ENCODE data around the gene HERC6. TPM values are rescaled to one million over a fixed set of nuclear protein-coding genes. Genes with fewer than 3 reads are reported as not detected.

The HERC6 gene
- total RNA-seq, 1 experiment from 2014 or later: 2.4 TPM

DNA sequence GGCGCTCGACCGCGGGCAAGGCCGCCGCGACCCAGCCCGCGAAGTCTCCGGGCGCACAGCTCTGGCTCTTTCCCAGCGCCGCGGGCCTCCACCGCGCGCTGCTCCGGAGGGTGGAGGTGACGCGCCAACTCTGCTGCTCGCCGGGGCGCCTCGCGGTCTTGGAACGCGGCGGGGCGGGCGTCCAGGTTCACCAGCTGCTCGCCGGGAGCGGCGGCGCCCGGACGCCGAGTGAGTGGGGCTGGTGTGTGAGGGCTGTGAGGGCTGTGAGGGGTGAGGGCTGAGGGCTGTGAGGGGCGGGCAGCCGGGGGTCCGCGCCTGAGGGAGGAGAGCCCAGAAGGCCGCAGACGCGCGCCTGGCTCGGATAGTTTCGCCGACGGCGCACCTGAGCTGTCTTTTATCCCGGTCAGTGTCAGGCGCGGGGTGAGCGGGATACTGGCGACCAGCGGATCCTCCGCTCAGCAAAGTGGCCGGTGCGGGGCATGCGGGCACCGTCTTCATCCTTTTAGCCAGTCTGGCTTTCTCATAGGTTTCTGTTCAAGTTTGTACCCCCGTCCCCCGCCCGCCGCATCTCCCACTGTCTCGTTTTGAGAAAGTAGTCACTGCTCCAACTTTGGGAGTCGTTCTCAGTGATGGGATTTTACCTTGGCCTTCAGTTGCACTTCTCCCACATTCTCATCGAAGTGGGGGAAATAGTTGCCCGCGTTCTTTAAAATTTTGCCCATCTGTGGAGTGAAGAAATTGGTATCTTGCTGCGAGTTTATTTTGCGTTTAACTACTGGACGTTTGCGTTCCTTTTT, 78.9 kb downstream of the HERC6 start:
- DNase-seq (ENCODE audit: unreplicated experiment): no peak
- no peak overlapping the region for H3K27ac Mint-ChIP-seq (ENCODE audit: low read depth, unreplicated experiment)
- ChIA-PET POLR2A (interaction anchor here (0.6 to 2.2 kb wide), 3 partner anchors 79 to 173 kb away, joined by 3 to 6 read pairs (median 4); partner anchors contain the start of genes HERC6 and PPM1K), CTCF (interaction anchor here (0.6 to 2.7 kb wide), 18 partner anchors 9 to 425 kb away, joined by 3 to 11 read pairs (median 4); no protein-coding TSS in a partner anchor)
- H3K4me1 Mint-ChIP-seq (ENCODE audit: insufficient read depth, unreplicated experiment): no peaks in the 10 kb centered on the region
- peak overlapping the region; percentile 95 for H3K4me3 Mint-ChIP-seq (ENCODE audit: unreplicated experiment)
- no peaks in the 10 kb centered on the region for H3K27me3 Mint-ChIP-seq (ENCODE audit: insufficient read depth, unreplicated experiment)
- no TSS peak for BruUV-seq (replicated peaks)
- no peaks in the 10 kb centered on the region for H3K9me3 Mint-ChIP-seq (ENCODE audit: unreplicated experiment)
- H3K36me3 Mint-ChIP-seq (ENCODE audit: insufficient read depth, unreplicated experiment): no peaks in the 10 kb centered on the region
- TF ChIP-seq, protein P1, sequence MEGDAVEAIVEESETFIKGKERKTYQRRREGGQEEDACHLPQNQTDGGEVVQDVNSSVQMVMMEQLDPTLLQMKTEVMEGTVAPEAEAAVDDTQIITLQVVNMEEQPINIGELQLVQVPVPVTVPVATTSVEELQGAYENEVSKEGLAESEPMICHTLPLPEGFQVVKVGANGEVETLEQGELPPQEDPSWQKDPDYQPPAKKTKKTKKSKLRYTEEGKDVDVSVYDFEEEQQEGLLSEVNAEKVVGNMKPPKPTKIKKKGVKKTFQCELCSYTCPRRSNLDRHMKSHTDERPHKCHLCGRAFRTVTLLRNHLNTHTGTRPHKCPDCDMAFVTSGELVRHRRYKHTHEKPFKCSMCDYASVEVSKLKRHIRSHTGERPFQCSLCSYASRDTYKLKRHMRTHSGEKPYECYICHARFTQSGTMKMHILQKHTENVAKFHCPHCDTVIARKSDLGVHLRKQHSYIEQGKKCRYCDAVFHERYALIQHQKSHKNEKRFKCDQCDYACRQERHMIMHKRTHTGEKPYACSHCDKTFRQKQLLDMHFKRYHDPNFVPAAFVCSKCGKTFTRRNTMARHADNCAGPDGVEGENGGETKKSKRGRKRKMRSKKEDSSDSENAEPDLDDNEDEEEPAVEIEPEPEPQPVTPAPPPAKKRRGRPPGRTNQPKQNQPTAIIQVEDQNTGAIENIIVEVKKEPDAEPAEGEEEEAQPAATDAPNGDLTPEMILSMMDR (IDR thresholded peaks at IDR 0.05; ENCODE audit: unreplicated experiment): no peak
- intact Hi-C loops (cut with micrococcal nuclease): loop anchor here (5.0 to 10.0 kb wide), 3 partner anchors 55 to 423 kb away; partner anchors contain the start of gene PPM1K

DNA sequence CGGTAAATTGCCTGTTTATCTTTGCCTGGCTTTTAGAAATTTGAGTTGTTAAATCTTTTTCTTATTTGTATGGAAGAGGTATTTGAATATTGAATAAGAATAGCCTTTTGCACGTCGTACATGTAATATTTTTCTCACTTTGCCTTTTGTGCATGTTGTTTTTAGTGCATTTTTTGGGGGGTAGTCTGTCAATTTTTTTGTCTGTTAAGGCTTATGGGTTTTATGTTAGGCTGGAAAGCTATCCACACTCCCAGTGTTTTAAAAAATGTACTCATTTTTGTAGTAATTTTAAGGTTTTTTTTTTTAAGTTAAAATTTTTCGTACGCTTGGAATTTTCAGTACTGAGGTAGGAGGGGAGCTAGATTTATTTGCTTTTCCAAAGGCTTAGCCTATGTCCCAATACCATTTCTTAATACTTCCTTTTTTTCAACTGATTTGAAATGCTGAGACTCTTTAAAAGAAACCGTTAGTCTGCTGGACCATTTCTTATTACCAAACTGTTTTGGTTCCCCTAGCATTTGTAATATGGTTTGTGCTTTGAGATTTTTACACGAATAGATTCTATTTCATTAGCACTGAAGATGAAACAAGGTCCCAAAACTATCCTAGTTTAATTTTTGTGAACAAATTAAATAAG, 79.6 kb downstream of the HERC6 start:
- CTCF ChIA-PET: interaction anchor here (0.6 to 2.7 kb wide), 4 partner anchors 51 to 247 kb away, joined by 3 to 11 read pairs (median 6); no protein-coding TSS in a partner anchor
- H3K9me3 Mint-ChIP-seq (ENCODE audit: unreplicated experiment): no peaks in the 10 kb centered on the region
- POLR2A ChIA-PET: interaction anchor here (0.6 kb wide), 1 partner anchor 145 kb away, joined by 3 read pairs; no protein-coding TSS in a partner anchor
- no peak overlapping the region for H3K27ac Mint-ChIP-seq (ENCODE audit: low read depth, unreplicated experiment)
- peak overlapping the region; percentile 95 for H3K4me3 Mint-ChIP-seq (ENCODE audit: unreplicated experiment)
- H3K36me3 Mint-ChIP-seq (ENCODE audit: insufficient read depth, unreplicated experiment): no peaks in the 10 kb centered on the region
- TF ChIP-seq, protein P1 (IDR thresholded peaks at IDR 0.05; ENCODE audit: unreplicated experiment): no peak
- no peaks in the 10 kb centered on the region for H3K27me3 Mint-ChIP-seq (ENCODE audit: insufficient read depth, unreplicated experiment)
- no TSS peak for BruUV-seq (replicated peaks)
- no peak for DNase-seq (ENCODE audit: unreplicated experiment)
- H3K4me1 Mint-ChIP-seq (ENCODE audit: insufficient read depth, unreplicated experiment): no peaks in the 10 kb centered on the region
- intact Hi-C loops (cut with micrococcal nuclease): loop anchor here (5.0 to 10.0 kb wide), 3 partner anchors 54 to 423 kb away; partner anchors contain the start of gene PPM1K

DNA sequence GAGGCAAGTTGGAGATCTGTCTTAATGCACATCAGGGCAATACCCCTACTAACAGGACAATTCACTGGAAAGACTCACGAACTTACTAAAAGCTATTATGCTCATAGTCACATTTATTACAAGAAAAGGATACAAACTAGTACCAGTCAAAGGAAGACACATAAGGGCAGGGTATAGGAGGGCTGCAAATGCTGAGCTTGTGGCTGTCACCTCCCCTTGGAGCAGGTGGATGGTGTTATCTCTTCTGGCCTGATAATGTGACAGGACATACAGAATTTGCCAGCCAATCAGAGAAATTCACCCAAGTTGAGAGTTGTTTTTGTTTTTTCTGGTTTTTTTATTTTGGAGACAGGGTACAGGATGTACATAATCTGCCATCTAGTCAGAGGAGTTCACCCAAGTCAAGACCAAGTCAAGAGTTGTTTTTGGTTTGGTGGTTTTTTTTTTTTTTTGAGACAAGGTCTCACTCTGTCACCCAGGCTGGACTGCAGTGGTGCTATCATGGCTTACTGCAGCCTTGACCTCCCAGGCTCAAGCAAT, 87.1 kb downstream of the HERC6 start:
- Mint-ChIP-seq H3K27ac (ENCODE audit: low read depth, unreplicated experiment) (no peak overlapping the region), H3K9me3 (ENCODE audit: unreplicated experiment) (no peaks in the 10 kb centered on the region), H3K4me1 (ENCODE audit: insufficient read depth, unreplicated experiment) (no peaks in the 10 kb centered on the region), H3K4me3 (ENCODE audit: unreplicated experiment) (no peak overlapping the region), H3K27me3 (ENCODE audit: insufficient read depth, unreplicated experiment) (no peaks in the 10 kb centered on the region), H3K36me3 (ENCODE audit: insufficient read depth, unreplicated experiment) (peaks cover 8% of the 10 kb centered on the region)
- intact Hi-C loops (cut with micrococcal nuclease): no loop called here
- POLR2A ChIA-PET: no interaction called here
- CTCF ChIA-PET: interaction anchor here (0.7 to 1.5 kb wide), 2 partner anchors 9 to 13 kb away, joined by 3 to 5 read pairs; partner anchors contain the start of gene HERC5
- TF ChIP-seq, protein P1 (IDR thresholded peaks at IDR 0.05; ENCODE audit: unreplicated experiment): no peak
- no peak for DNase-seq (ENCODE audit: unreplicated experiment)
- BruUV-seq (replicated peaks): no TSS peak

DNA sequence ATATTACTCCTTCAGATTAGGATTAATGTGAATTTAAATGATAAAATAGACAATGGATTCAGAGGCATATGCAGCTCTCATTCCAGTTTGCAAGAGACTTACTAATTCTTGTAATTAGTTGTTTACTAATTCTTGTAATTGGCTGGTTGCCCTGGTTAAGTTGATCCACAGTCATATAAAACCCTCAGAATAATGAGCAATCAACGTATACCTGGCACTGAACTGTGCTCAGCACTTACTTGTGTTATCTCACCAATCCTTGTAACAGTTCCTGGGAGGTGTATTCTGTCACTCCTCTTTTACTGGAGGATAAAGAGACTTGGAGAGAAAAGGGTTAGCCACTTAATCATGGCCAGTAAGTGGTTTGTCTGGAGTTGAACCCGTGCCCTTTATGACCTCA, 88.7 kb downstream of the HERC6 start:
- Mint-ChIP-seq H3K27me3 (ENCODE audit: insufficient read depth, unreplicated experiment) (no peaks in the 10 kb centered on the region), H3K27ac (ENCODE audit: low read depth, unreplicated experiment) (no peak overlapping the region), H3K4me3 (ENCODE audit: unreplicated experiment) (no peak overlapping the region), H3K9me3 (ENCODE audit: unreplicated experiment) (no peaks in the 10 kb centered on the region), H3K4me1 (ENCODE audit: insufficient read depth, unreplicated experiment) (no peaks in the 10 kb centered on the region), H3K36me3 (ENCODE audit: insufficient read depth, unreplicated experiment) (peaks cover 8% of the 10 kb centered on the region)
- ChIA-PET POLR2A (interaction anchor here (0.8 to 1.3 kb wide), 2 partner anchors 11 to 189 kb away, joined by 4 read pairs; no protein-coding TSS in a partner anchor), CTCF (interaction anchor here (0.6 kb wide), 1 partner anchor 140 kb away, joined by 3 read pairs; no protein-coding TSS in a partner anchor)
- BruUV-seq (replicated peaks): no TSS peak
- TF ChIP-seq, protein P1 (IDR thresholded peaks at IDR 0.05; ENCODE audit: unreplicated experiment): no peak
- DNase-seq (ENCODE audit: unreplicated experiment): no peak
- intact Hi-C loops (cut with micrococcal nuclease): no loop called here

Measured in MCF 10A (cell line).